SK-N-SH (cell line): ENCODE results near the gene EDARADD. TPM values are rescaled to one million over a fixed set of nuclear protein-coding genes. Genes with fewer than 3 reads are reported as not detected.

Source experiments
- CTCF ChIA-PET: fragments of 300-600, 350-600 bp; formaldehyde crosslinking; extraction: SDS; loops from one replicate; lab custom pipeline; 2021; lab: Yijun Ruan, JAX
- POLR2A ChIA-PET: fragments of 350-600 bp; sonication (Branson Sonifier 250); formaldehyde crosslinking; extraction: SDS; loops from one replicate; lab custom pipeline; 2020; ENCODE audit warnings: antibody characterized with exemption, inconsistent platforms; lab: Yijun Ruan, JAX
- DNase-seq: peaks from one replicate; pipeline ENCODE4 v3.0.0; 2012
- H2AFZ ChIP-seq: fragments of 200-600 bp; sonication (generic); 2 replicates; pipeline ENCODE4 v1.8.1; 2016; ENCODE audit warnings: antibody characterized with exemption, mild to moderate bottlenecking, low read depth
- H3F3A ChIP-seq: fragments of 200-600 bp; sonication (generic); replicated peaks from 2 replicates; pipeline ENCODE3; 2016; ENCODE audit warnings: antibody characterized with exemption, mild to moderate bottlenecking; ENCODE audit not compliant: insufficient read depth
- H3K27ac ChIP-seq, 2 experiments: fragments of 200-500 bp in 1 of 2; fragments of 200-600 bp in 1 of 2; sonication (Bioruptor generic) in 1 of 2; sonication (generic), shearing (Covaris generic) in 1 of 2; 2 replicates each; pipeline versions ENCODE4 v1.5.1 to v1.6.1; 2014 to 2016; ENCODE audit warnings: low read depth in 2 of 2, inconsistent platforms in 1 of 2, low read length in 1 of 2, mild to moderate bottlenecking in 1 of 2, mixed read lengths in 1 of 2
- H3K27me3 ChIP-seq: fragments of 200-600 bp; sonication (generic), shearing (Covaris generic); 2 replicates; pipeline ENCODE4 v1.6.1; 2016; ENCODE audit warnings: mixed run types; ENCODE audit not compliant: insufficient read depth
- H3K36me3 ChIP-seq, 2 experiments: fragments of 200-500 bp in 1 of 2; fragments of 200-600 bp in 1 of 2; sonication (Bioruptor generic) in 1 of 2; sonication (generic) in 1 of 2; replicated peaks in 1 of 2; 2 replicates each; pipeline versions ENCODE3 to v1.5.1; 2014 to 2016; ENCODE audit warnings: low read length in 1 of 2, mild to moderate bottlenecking in 1 of 2; ENCODE audit not compliant: insufficient read depth in 2 of 2, control insufficient read depth in 1 of 2
- H3K4me1 ChIP-seq, 2 experiments: fragments of 200-500 bp in 1 of 2; fragments of 200-600 bp in 1 of 2; sonication (Bioruptor generic) in 1 of 2; sonication (generic), shearing (Covaris generic) in 1 of 2; 2 replicates each; pipeline versions ENCODE4 v1.5.1 to v1.6.1; 2014 to 2016; ENCODE audit warnings: low read depth in 1 of 2, low read length in 1 of 2, mixed run types in 1 of 2; ENCODE audit not compliant: insufficient read depth in 2 of 2, control insufficient read depth in 1 of 2
- H3K4me2 ChIP-seq: fragments of 200-600 bp; sonication (generic), shearing (Covaris generic); 2 replicates; pipeline ENCODE4 v1.6.1; 2017; ENCODE audit warnings: mixed run types
- H3K4me3 ChIP-seq, 2 experiments: fragments of 200-500 bp in 1 of 2; fragments of 200-600 bp in 1 of 2; sonication (Bioruptor generic) in 1 of 2; sonication (generic), shearing (Covaris generic) in 1 of 2; 2 replicates each; pipeline versions ENCODE4 v1.5.1 to v1.8.1; 2014 to 2016; ENCODE audit warnings: low read depth in 2 of 2, inconsistent platforms in 1 of 2, low read length in 1 of 2, mild to moderate bottlenecking in 1 of 2, mixed read lengths in 1 of 2, moderate library complexity in 1 of 2
- H3K79me2 ChIP-seq: fragments of 200-600 bp; sonication (generic); 2 replicates; pipeline ENCODE4 v1.8.1; 2017; ENCODE audit warnings: mild to moderate bottlenecking; ENCODE audit not compliant: insufficient read depth
- H3K9ac ChIP-seq: fragments of 200-600 bp; sonication (generic); 2 replicates; pipeline ENCODE4 v1.6.1; 2017; ENCODE audit warnings: mixed run types
- H3K9me2 ChIP-seq: fragments of 200-600 bp; sonication (generic); 2 replicates; pipeline ENCODE4 v1.6.1; 2017; ENCODE audit warnings: mixed run types
- H3K9me3 ChIP-seq: fragments of 200-600 bp; sonication (generic); 2 replicates; pipeline ENCODE4 v1.6.1; 2017; ENCODE audit warnings: mixed run types, mild to moderate bottlenecking, moderate library complexity
- H4K20me1 ChIP-seq: fragments of 200-600 bp; sonication (generic); 2 replicates; pipeline ENCODE4 v1.6.1; 2017; ENCODE audit warnings: mild to moderate bottlenecking, mixed run types; ENCODE audit not compliant: insufficient read depth
- ELF1 ChIP-seq: IDR thresholded peaks from 2 replicates; pipeline ENCODE4 v1.4.0; 2012
- EP300 ChIP-seq, 2 experiments: IDR thresholded peaks; 2 replicates each; pipeline versions ENCODE4 v1.4.0 to v1.6.1; 2012; ENCODE audit warnings: borderline replicate concordance in 1 of 2, low read depth in 1 of 2, low read length in 1 of 2
- EZH2phosphoT487 ChIP-seq: fragments of 200-600 bp; sonication (generic); IDR thresholded peaks from 2 replicates; pipeline ENCODE4 v1.6.1; 2017; ENCODE audit warnings: low read depth, mixed run types, mild to moderate bottlenecking, antibody characterized with exemption, moderate library complexity, borderline replicate concordance
- FOXJ3 ChIP-seq: sonication (generic); formaldehyde crosslinking; IDR thresholded peaks from 2 replicates; pipeline ENCODE4 v1.5.1; 2020; ENCODE audit warnings: mild to moderate bottlenecking, missing genetic modification reagents
- JUND ChIP-seq: IDR thresholded peaks from 2 replicates; pipeline ENCODE4 v1.4.0; 2012
- MEF2A ChIP-seq: IDR thresholded peaks from 2 replicates; pipeline ENCODE4 v1.4.0; 2012; ENCODE audit warnings: low read depth, borderline replicate concordance
- NFIC ChIP-seq: IDR thresholded peaks from 2 replicates; pipeline ENCODE4 v1.4.0; 2012; ENCODE audit warnings: borderline replicate concordance
- REST ChIP-seq: IDR thresholded peaks from 2 replicates; pipeline ENCODE4 v1.6.1; 2012; ENCODE audit warnings: mild to moderate bottlenecking, low read depth, low read length, moderate library complexity
- RFX5 ChIP-seq: IDR thresholded peaks from 2 replicates; pipeline ENCODE4 v1.6.1; 2012; ENCODE audit warnings: mild to moderate bottlenecking, improper control_type of control experiment, low read length
- RXRA ChIP-seq: IDR thresholded peaks from 2 replicates; pipeline ENCODE4 v1.4.0; 2012; ENCODE audit warnings: low read depth, mild to moderate bottlenecking, borderline replicate concordance
- SIN3A ChIP-seq: IDR thresholded peaks from 2 replicates; pipeline ENCODE4 v1.6.1; 2012; ENCODE audit warnings: low read depth, mild to moderate bottlenecking, low read length, moderate library complexity, borderline replicate concordance
- YY1 ChIP-seq: IDR thresholded peaks from 2 replicates; pipeline ENCODE4 v1.4.0; 2012; ENCODE audit warnings: low read depth, mild to moderate bottlenecking
- WGBS: methylation state at CpG from one replicate; pipeline ENCODE4 v1.1.6; 2017; ENCODE audit warnings: low lambda C conversion rate; 5-methylcytosine and 5-hydroxymethylcytosine counted together
- polyA plus RNA-seq, 3 experiments: library from polyadenylated mRNA; depleted of rRNA; stranded (reverse); fragments of >200 nt; gene quantifications; 2 replicates each; pipeline ENCODE4 v1.2.3, GENCODE V29; 2012
- TF ChIP-seq, protein P1 (sequence below): IDR thresholded peaks from 2 replicates; pipeline ENCODE4 v1.4.0; 2012; ENCODE audit warnings: low read depth, borderline replicate concordance

The EDARADD gene
- polyA plus RNA-seq, 1 of the 3 experiments (the other 2 are of a cell fraction): not detected

- no peaks in the 10 kb centered on the region for H3K79me2 ChIP-seq
- no peak overlapping the region for H2AFZ ChIP-seq
- H3K9ac ChIP-seq: no peak overlapping the region
- CTCF ChIA-PET: no interaction called here
- H3K36me3 ChIP-seq: no peaks in the 10 kb centered on the region
- no peak for TF ChIP-seq ELF1
- TF ChIP-seq, all 33 proteins: peak for 0
- POLR2A ChIA-PET: no interaction called here
- DNase-seq: no peak
- Histone ChIP-seq H3K9me2 (no peaks in the 10 kb centered on the region), H3K9me3 (no peaks in the 10 kb centered on the region), H3K27me3 (no peaks in the 10 kb centered on the region), H3K27ac (no peak overlapping the region), H3F3A (no peaks in the 10 kb centered on the region), H3K4me2 (no peak overlapping the region), H3K4me3 (no peak overlapping the region), H4K20me1 (no peaks in the 10 kb centered on the region), H3K4me1 (no peaks in the 10 kb centered on the region)
- 68% methylated on average over 8 of the region's 8 CpGs for whole genome bisulfite sequencing
Measured at GRCh38 chr1:236516929-236517704, 123.0 kb downstream of the EDARADD start.

DNA sequence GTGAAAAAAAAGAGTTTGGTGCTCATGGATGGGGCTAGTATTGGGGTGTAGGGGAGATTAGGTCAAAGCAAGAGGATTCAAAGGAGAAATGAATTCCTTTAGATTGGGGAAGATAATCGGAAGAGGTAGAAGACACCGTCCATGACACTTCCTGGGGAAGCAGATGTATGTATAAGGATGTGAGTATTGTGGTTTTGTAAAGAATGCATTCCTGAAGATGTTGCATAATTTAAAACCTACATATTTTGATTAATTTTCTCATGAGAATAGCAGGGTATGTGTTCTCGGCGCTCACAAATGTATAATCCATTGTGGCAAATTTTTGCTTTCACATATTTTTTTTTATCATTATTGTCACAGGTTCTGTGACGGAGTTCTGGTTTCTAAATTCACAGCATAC lies 124.2 kb downstream of the EDARADD start:
- Histone ChIP-seq H3K9me3 (no peaks in the 10 kb centered on the region), H3K4me3 (no peak overlapping the region), H3K27me3 (no peaks in the 10 kb centered on the region), H3K79me2 (no peaks in the 10 kb centered on the region), H3K36me3 (no peaks in the 10 kb centered on the region), H4K20me1 (no peaks in the 10 kb centered on the region), H3K4me2 (no peak overlapping the region), H3K27ac (no peak overlapping the region), H3F3A (no peaks in the 10 kb centered on the region), H3K9me2 (no peaks in the 10 kb centered on the region), H3K9ac (no peak overlapping the region), H3K4me1 (peaks cover 0 to 3% of the 10 kb centered on the region in 2 experiments; a peak in 1 of 4 replicates), H2AFZ (no peak overlapping the region)
- no peak for DNase-seq
- ChIA-PET POLR2A (no interaction called here), CTCF (interaction anchor here (1.1 kb wide), 1 partner anchor 11 kb away, joined by 3 read pairs; no protein-coding TSS in a partner anchor)
- WGBS: 87% methylated on average over 5 of the region's 5 CpGs
- TF ChIP-seq NFIC (no peak), FOXJ3 (CRISPR knock-in tag) (no peak), RXRA (no peak)
- TF ChIP-seq, protein P1, sequence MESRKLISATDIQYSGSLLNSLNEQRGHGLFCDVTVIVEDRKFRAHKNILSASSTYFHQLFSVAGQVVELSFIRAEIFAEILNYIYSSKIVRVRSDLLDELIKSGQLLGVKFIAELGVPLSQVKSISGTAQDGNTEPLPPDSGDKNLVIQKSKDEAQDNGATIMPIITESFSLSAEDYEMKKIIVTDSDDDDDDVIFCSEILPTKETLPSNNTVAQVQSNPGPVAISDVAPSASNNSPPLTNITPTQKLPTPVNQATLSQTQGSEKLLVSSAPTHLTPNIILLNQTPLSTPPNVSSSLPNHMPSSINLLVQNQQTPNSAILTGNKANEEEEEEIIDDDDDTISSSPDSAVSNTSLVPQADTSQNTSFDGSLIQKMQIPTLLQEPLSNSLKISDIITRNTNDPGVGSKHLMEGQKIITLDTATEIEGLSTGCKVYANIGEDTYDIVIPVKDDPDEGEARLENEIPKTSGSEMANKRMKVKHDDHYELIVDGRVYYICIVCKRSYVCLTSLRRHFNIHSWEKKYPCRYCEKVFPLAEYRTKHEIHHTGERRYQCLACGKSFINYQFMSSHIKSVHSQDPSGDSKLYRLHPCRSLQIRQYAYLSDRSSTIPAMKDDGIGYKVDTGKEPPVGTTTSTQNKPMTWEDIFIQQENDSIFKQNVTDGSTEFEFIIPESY: no peak

DNA sequence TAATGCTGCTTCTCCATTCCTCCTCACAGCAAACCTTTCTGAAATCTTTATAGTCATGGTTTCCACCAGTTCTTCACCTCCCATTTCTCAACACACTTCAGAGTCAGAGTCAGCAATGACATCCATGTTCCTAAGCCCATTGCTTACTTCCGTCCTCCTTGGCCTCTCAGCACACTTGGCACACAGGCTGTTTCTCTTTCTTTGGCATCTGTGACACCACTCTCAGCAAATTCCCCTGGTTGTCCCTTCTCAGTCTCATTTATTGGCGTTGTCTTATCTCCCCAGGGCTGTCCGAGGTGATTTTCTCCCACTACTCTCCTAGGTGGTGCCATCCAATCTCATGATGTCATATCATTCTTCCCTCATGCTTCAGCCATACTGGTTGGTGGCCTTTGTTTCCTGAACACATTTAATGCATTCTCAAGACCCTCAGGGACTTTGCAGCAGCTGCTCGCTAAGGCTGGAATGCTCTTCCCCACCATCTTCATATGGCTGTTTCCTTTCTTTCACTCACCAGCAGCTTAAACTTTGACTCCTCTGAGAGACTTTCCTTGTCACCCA lies 126.4 kb downstream of the EDARADD start:
- no peak overlapping the region for H2AFZ ChIP-seq
- H3K27ac ChIP-seq: no peak overlapping the region
- POLR2A ChIA-PET: no interaction called here
- H3F3A ChIP-seq: no peaks in the 10 kb centered on the region
- H3K36me3 ChIP-seq: no peaks in the 10 kb centered on the region
- no peaks in the 10 kb centered on the region for H3K9me3 ChIP-seq
- H3K4me1 ChIP-seq: peaks cover 0 to 8% of the 10 kb centered on the region in 2 experiments; a peak in 2 of 4 replicates
- H3K4me2 ChIP-seq: no peak overlapping the region
- H3K9ac ChIP-seq: no peak overlapping the region
- H3K27me3 ChIP-seq: no peaks in the 10 kb centered on the region
- H3K79me2 ChIP-seq: peaks cover 8% of the 10 kb centered on the region
- WGBS: 87% methylated on average over 4 of the region's 4 CpGs
- H3K9me2 ChIP-seq: no peaks in the 10 kb centered on the region
- CTCF ChIA-PET: no interaction called here
- no peaks in the 10 kb centered on the region for H4K20me1 ChIP-seq
- H3K4me3 ChIP-seq: no peak overlapping the region
- DNase-seq: no peak
- TF ChIP-seq SIN3A: no peak
- TF ChIP-seq REST: no peak
- no peak for TF ChIP-seq JUND
- TF ChIP-seq YY1: no peak
- no peak for TF ChIP-seq RFX5
- no peak for TF ChIP-seq EP300 (IDR thresholded peaks at IDR 0.05; ENCODE audit: borderline replicate concordance in 1 of 2, low read depth in 1 of 2, low read length in 1 of 2)
- no peak for TF ChIP-seq EZH2phosphoT487
- TF ChIP-seq MEF2A: no peak
